Measurements from ENCODE around the gene TSHR. TPM values are rescaled to one million over a fixed set of nuclear protein-coding genes. Genes with fewer than 3 reads are reported as not detected.

The TSHR gene
- total and polyA plus RNA-seq, 2 of the 13 experiments (the other 11 are each of a cell fraction or from before 2014, with no cell fraction given) = not detected

DNA sequence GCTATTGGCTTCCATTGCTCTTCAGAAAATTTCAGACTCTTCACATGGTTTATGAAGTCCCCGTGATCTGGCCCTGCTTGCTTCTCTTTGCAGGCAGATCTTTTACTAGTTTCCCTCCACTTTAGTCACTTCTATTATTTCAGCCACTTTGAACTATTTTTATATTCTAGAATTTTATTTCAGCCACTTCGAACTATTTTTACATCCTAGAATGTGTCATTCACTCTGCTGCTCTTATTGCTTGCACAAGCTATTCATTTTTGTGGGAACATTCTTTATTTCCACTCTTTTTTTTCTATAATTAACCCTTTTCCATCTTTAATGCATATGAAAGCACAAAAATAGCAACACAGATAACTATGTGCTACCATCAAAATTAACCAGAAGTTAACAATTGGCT is 24.5 kb downstream of the TSHR start:
- CTCF ChIA-PET (ENCODE audit: low intra/inter-chr PET ratio, low total read pairs) = no interaction called here
- in situ Hi-C loops (cut with HindIII; ENCODE audit: extremely low pct_ligation_motif_present, low pct_unique_long_range_greater_than_20kb) = no loop called here

More for the DNA sequence above, 24.5 kb downstream of the TSHR start:
- Histone ChIP-seq H3K79me2 (ENCODE audit: insufficient read depth, low read length) (no peaks in the 10 kb centered on the region), H2AFZ (ENCODE audit: low read length) (no peak overlapping the region), H3K4me2 (ENCODE audit: low read depth, low read length) (no peak overlapping the region), H4K20me1 (ENCODE audit: insufficient read depth, low read length) (no peaks in the 10 kb centered on the region), H3K4me3 (replicated peaks in 1 of 3; ENCODE audit: insufficient read depth in 1 of 3, low read depth in 2 of 3, low read length in 3 of 3) (no peak overlapping the region), H3K9ac (ENCODE audit: insufficient read depth, low read depth, low read length) (no peak overlapping the region), H3K27ac (ENCODE audit: extremely low read length, insufficient read depth, low read length) (no peak overlapping the region), H3K9me3 (ENCODE audit: low read length) (no peaks in the 10 kb centered on the region), H3K27me3 (ENCODE audit: control insufficient read depth in 1 of 2, insufficient read depth in 2 of 2, low read length in 2 of 2) (0 out of 5 replicates have a peak, but pooled peaks cover 0 to 7% of the 10 kb centered on the region in 2 experiments), H3K36me3 (replicated peaks in 1 of 2; ENCODE audit: control insufficient read depth in 1 of 2, insufficient read depth in 2 of 2, low read length in 2 of 2) (no peaks in the 10 kb centered on the region), H3K4me1 (ENCODE audit: insufficient read depth, low read length) (no peaks in the 10 kb centered on the region)
- no peak for DNase-seq (ENCODE audit: low spot score)
- no TSS peak for BruUV-seq (replicated peaks)
- TF ChIP-seq TCF7L2 (IDR thresholded peaks at IDR 0.05; ENCODE audit: low read depth, low read length) (no peak), ZBTB38 (CRISPR knock-in tag; IDR thresholded peaks at IDR 0.05) (no peak), STAT5B (CRISPR knock-in tag; IDR thresholded peaks at IDR 0.05) (no peak), ONECUT2 (CRISPR knock-in tag; IDR thresholded peaks at IDR 0.05) (no peak), GFI1 (CRISPR knock-in tag; IDR thresholded peaks at IDR 0.05; ENCODE audit: borderline replicate concordance) (no peak), MTA3 (CRISPR knock-in tag; IDR thresholded peaks at IDR 0.05) (no peak), ZNF782 (CRISPR knock-in tag; IDR thresholded peaks at IDR 0.05; ENCODE audit: borderline replicate concordance) (no peak), SALL2 (CRISPR knock-in tag; IDR thresholded peaks at IDR 0.05) (no peak), ZNF367 (CRISPR knock-in tag; IDR thresholded peaks at IDR 0.05; ENCODE audit: borderline replicate concordance) (no peak), ZFP62 (CRISPR knock-in tag; IDR thresholded peaks at IDR 0.05) (no peak), ASH2L (IDR thresholded peaks at IDR 0.05; ENCODE audit: insufficient read length, low read depth, low read length) (no peak), FOXM1 (CRISPR knock-in tag; IDR thresholded peaks at IDR 0.05) (no peak), POLR2G (IDR thresholded peaks at IDR 0.05; ENCODE audit: low read depth, low read length) (no peak), MTA1 (CRISPR knock-in tag; IDR thresholded peaks at IDR 0.05; ENCODE audit: borderline replicate concordance) (no peak), RBFOX2 (IDR thresholded peaks at IDR 0.05; ENCODE audit: low read depth, low read length) (no peak), ZFP36L2 (CRISPR knock-in tag; IDR thresholded peaks at IDR 0.05) (no peak)
- TF ChIP-seq, protein P1, sequence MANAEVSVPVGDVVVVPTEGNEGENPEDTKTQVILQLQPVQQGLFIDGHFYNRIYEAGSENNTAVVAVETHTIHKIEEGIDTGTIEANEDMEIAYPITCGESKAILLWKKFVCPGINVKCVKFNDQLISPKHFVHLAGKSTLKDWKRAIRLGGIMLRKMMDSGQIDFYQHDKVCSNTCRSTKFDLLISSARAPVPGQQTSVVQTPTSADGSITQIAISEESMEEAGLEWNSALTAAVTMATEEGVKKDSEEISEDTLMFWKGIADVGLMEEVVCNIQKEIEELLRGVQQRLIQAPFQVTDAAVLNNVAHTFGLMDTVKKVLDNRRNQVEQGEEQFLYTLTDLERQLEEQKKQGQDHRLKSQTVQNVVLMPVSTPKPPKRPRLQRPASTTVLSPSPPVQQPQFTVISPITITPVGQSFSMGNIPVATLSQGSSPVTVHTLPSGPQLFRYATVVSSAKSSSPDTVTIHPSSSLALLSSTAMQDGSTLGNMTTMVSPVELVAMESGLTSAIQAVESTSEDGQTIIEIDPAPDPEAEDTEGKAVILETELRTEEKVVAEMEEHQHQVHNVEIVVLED (CRISPR knock-in tag; IDR thresholded peaks at IDR 0.05; ENCODE audit: borderline replicate concordance) = no peak
- TF ChIP-seq, protein P2, sequence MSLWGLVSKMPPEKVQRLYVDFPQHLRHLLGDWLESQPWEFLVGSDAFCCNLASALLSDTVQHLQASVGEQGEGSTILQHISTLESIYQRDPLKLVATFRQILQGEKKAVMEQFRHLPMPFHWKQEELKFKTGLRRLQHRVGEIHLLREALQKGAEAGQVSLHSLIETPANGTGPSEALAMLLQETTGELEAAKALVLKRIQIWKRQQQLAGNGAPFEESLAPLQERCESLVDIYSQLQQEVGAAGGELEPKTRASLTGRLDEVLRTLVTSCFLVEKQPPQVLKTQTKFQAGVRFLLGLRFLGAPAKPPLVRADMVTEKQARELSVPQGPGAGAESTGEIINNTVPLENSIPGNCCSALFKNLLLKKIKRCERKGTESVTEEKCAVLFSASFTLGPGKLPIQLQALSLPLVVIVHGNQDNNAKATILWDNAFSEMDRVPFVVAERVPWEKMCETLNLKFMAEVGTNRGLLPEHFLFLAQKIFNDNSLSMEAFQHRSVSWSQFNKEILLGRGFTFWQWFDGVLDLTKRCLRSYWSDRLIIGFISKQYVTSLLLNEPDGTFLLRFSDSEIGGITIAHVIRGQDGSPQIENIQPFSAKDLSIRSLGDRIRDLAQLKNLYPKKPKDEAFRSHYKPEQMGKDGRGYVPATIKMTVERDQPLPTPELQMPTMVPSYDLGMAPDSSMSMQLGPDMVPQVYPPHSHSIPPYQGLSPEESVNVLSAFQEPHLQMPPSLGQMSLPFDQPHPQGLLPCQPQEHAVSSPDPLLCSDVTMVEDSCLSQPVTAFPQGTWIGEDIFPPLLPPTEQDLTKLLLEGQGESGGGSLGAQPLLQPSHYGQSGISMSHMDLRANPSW (CRISPR knock-in tag; IDR thresholded peaks at IDR 0.05; ENCODE audit: borderline replicate concordance) = no peak
- TF ChIP-seq, protein P3, sequence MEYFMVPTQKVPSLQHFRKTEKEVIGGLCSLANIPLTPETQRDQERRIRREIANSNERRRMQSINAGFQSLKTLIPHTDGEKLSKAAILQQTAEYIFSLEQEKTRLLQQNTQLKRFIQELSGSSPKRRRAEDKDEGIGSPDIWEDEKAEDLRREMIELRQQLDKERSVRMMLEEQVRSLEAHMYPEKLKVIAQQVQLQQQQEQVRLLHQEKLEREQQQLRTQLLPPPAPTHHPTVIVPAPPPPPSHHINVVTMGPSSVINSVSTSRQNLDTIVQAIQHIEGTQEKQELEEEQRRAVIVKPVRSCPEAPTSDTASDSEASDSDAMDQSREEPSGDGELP (IDR thresholded peaks at IDR 0.05; ENCODE audit: borderline replicate concordance, low read depth) = no peak
- POLR2A ChIA-PET = no interaction called here
- FAIRE-seq = no peak
- ATAC-seq = no peak
- 2% methylated on average over 2 of the region's 2 CpGs for WGBS (ENCODE audit: low lambda C conversion rate)
- intact Hi-C loops (cut with micrococcal nuclease; ENCODE audit: unreplicated experiment) = no loop called here

All from HepG2 (cell line).